SK-N-MC (cell line): ENCODE data around the gene ARHGAP35.

Experiments
- EZH2 ChIP-seq: fragments of 200-600 bp; sonication (generic); IDR thresholded peaks from one replicate; pipeline ENCODE4 v1.6.1; 2017; ENCODE audit warnings: antibody characterized with exemption
- FOXP2 ChIP-seq: optimal IDR thresholded peaks from 2 replicates; pipeline ENCODE3; 2011; ENCODE audit warnings: mild to moderate bottlenecking, moderate library complexity; ENCODE audit not compliant: insufficient read depth; ENCODE audit errors: extremely low read length, control extremely low read depth
- POLR2AphosphoS5 ChIP-seq: IDR thresholded peaks from 2 replicates; pipeline ENCODE4 v1.6.1; 2012; ENCODE audit warnings: mild to moderate bottlenecking, low read depth, low read length, borderline replicate concordance

DNA sequence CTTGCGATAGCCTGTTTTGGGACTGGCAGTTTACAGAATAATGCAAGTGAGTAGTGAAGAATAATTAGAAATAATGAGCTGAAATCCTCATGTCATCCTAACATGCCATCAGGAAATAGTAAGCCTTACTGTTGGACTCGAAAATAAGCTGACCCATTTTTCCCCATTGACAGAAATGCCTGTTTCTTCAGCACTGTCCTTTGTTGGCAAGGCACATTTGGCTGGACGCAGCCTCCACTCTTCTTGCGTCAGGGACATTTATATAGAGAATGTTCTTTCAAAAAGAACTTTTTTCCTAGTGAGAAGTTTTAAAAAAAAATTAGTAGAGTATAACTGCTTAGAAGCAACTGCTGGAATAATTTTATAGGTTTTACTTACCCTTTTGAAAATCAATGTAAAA lies 47.1 kb downstream of the ARHGAP35 start:
- TF ChIP-seq EZH2 (no peak), POLR2AphosphoS5 (no peak), FOXP2 (no peak)
